ENCODE measurements around the gene SDK1. TPM values are rescaled to one million over a fixed set of nuclear protein-coding genes. Genes with fewer than 3 reads are reported as not detected.

SDK1 gene
- total RNA-seq, 1 donor from 2014 or later, result 16.7 TPM

DNA sequence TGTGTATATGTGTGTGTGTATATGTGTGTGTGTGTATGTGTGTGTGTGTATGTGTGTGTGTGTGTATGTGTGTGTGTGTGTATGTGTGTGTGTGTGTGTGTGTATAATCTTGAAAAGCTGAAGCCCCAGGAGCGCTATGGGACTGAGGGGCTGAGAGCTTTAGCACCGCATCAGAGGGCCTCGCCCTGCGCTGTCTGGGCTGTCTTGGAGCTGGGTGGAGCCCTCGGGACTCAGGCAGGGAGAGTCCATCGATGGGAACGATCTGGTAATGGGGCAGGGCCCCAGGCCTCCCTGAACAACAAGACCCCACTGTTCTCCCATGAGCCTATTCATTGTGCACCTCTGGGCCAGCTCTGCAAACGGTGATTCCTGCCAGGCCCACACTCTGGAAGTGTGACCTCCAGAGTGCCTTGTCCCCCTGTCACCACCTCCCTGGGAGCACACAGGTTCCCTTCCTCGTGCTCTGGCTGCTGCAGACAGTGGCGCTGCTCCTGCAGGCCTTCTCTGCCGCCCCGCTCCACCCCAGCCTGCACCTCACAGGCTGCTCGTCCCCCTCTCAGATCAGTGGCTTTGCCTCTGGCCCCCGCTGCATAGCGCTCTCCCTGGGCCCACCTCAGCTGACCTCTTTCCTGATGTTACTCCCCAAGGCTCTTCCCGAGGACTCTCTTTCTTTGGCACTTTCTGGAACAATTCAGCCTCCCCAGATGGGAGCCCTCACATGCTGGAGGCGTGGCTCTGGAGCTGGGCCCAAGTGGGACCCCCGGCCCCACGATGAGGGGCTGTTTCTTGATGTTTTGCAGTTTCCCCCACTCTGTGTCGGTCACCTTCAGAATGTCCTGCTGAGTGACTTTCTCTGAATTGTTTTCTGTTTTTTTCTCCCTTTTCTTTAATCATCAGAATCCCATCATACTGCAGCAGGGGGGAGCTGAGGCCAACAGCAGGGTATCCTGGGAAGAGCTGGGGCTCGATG is 838.9 kb downstream of the SDK1 start:
- H3K4me3 ChIP-seq, result no peak overlapping the region
- DNase-seq (ENCODE audit: extremely low spot score in 2 of 2), result no peak
- H3K9me3 ChIP-seq, result no peaks in the 10 kb centered on the region
- H3K27ac ChIP-seq, result no peak overlapping the region
- intact Hi-C loops (cut with DNase I), result no loop called here
- H3K27me3 ChIP-seq, result no peaks in the 10 kb centered on the region
- peaks cover 12% of the 10 kb centered on the region for H3K4me1 ChIP-seq
- TF ChIP-seq POLR2A (IDR thresholded peaks at IDR 0.05), result no peak
- TF ChIP-seq POLR2AphosphoS5 (IDR thresholded peaks at IDR 0.05; ENCODE audit: insufficient read depth in 1 of 2, low read depth in 1 of 2), result no peak
- TF ChIP-seq, protein P1, sequence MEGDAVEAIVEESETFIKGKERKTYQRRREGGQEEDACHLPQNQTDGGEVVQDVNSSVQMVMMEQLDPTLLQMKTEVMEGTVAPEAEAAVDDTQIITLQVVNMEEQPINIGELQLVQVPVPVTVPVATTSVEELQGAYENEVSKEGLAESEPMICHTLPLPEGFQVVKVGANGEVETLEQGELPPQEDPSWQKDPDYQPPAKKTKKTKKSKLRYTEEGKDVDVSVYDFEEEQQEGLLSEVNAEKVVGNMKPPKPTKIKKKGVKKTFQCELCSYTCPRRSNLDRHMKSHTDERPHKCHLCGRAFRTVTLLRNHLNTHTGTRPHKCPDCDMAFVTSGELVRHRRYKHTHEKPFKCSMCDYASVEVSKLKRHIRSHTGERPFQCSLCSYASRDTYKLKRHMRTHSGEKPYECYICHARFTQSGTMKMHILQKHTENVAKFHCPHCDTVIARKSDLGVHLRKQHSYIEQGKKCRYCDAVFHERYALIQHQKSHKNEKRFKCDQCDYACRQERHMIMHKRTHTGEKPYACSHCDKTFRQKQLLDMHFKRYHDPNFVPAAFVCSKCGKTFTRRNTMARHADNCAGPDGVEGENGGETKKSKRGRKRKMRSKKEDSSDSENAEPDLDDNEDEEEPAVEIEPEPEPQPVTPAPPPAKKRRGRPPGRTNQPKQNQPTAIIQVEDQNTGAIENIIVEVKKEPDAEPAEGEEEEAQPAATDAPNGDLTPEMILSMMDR (IDR thresholded peaks at IDR 0.05), result no peak
- no peaks in the 10 kb centered on the region for H3K36me3 ChIP-seq

DNA sequence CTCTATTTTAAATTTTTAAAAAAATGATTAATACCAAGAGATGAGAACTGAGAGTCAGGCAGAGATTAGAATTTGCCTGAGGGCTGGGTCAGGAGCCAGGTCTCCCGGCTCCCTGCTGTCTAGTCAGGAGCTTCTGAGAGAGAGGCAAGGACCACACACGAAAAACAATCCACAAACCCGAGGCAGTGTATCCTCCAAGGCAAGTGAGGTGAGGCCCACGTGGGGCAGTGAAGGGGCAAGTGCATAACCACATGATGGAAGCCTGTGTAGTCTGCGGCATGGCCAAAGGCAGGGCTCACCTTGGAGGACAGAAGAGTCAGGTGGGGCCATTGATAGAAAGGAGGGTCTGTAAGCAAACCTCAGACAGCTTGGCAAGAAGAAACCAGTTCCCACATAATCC is 839.9 kb downstream of the SDK1 start:
- H3K27me3 ChIP-seq, result no peaks in the 10 kb centered on the region
- TF ChIP-seq, protein P1 (IDR thresholded peaks at IDR 0.05), result no peak
- TF ChIP-seq POLR2A (IDR thresholded peaks at IDR 0.05) (no peak), POLR2AphosphoS5 (IDR thresholded peaks at IDR 0.05; ENCODE audit: insufficient read depth in 1 of 2, low read depth in 1 of 2) (no peak)
- no peak overlapping the region for H3K4me3 ChIP-seq
- intact Hi-C loops (cut with DNase I), result no loop called here
- H3K9me3 ChIP-seq, result no peaks in the 10 kb centered on the region
- H3K27ac ChIP-seq, result no peak overlapping the region
- peaks cover 16% of the 10 kb centered on the region for H3K4me1 ChIP-seq
- no peaks in the 10 kb centered on the region for H3K36me3 ChIP-seq
- DNase-seq (ENCODE audit: extremely low spot score in 2 of 2), result no peak

DNA sequence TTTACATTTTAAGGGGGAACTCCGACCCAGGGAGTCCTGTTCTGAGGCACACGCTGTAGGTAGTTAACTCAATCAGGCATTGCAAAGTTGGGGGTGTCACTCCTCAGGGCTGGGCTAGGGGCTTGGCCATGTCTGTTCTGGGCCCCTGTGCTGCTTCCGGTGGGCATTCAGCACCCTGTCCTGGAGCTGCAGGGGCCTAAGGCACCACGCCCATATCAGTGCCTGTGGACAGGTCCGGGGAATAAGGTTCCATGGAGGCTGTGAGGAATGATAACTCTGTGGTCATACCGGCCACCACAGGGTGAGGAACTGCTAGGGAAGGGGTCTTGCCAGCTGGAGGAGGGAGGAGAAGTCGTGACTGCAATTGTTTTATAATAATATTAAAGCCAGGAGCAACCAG is 842.0 kb downstream of the SDK1 start:
- Histone ChIP-seq H3K27me3 (no peaks in the 10 kb centered on the region), H3K4me3 (no peak overlapping the region), H3K27ac (no peak overlapping the region), H3K4me1 (peaks cover 16% of the 10 kb centered on the region), H3K9me3 (no peaks in the 10 kb centered on the region), H3K36me3 (no peaks in the 10 kb centered on the region)
- no peak for DNase-seq (ENCODE audit: extremely low spot score in 2 of 2)
- intact Hi-C loops (cut with DNase I), result no loop called here
- TF ChIP-seq POLR2A (IDR thresholded peaks at IDR 0.05), result no peak
- TF ChIP-seq, protein P1 (IDR thresholded peaks at IDR 0.05), result no peak
- TF ChIP-seq POLR2AphosphoS5 (IDR thresholded peaks at IDR 0.05; ENCODE audit: insufficient read depth in 1 of 2, low read depth in 1 of 2), result no peak

DNA sequence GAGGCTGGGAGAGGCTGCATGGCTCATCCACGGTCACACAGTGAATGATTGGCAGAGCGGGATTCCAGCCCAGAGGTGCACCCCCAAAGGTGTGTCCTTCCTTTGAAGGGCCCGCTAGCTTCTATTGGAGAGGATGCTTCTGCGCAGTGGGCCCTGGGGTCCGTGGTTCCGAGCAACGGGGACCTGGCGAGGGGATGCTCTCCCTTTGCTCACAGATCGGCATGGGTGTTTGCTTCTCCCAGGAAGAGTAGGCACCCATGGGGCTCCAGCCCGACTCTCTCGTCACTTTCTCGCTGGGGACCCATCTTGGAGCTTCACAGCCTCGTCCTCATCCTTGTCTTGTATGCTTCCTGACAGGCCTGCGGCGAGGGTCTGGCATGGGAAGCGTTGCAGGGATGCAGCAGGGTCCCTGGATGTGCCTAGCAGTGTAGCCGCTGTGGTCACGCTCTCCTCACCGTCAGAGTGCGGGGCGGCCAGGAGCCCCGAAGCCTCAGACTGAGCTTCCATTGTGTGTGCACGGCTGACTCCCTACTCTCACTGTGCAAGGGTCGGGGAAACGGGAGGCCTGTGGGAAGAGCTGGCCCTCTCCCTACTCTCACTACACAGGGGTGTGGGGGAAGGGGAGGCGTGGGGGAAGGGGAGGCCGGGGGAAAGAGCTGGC is 842.6 kb downstream of the SDK1 start:
- DNase-seq (ENCODE audit: extremely low spot score in 2 of 2), result no peak
- no peaks in the 10 kb centered on the region for H3K27me3 ChIP-seq
- intact Hi-C loops (cut with DNase I), result no loop called here
- no peak overlapping the region for H3K27ac ChIP-seq
- no peak overlapping the region for H3K4me3 ChIP-seq
- H3K4me1 ChIP-seq, result peaks cover 16% of the 10 kb centered on the region
- no peaks in the 10 kb centered on the region for H3K9me3 ChIP-seq
- TF ChIP-seq POLR2A (IDR thresholded peaks at IDR 0.05), result no peak
- TF ChIP-seq POLR2AphosphoS5 (IDR thresholded peaks at IDR 0.05; ENCODE audit: insufficient read depth in 1 of 2, low read depth in 1 of 2), result no peak
- TF ChIP-seq, protein P1 (IDR thresholded peaks at IDR 0.05), result no peak
- H3K36me3 ChIP-seq, result no peaks in the 10 kb centered on the region

Measured in vagina (tissue), 2 donors.